Neural cell (in vitro differentiated cells): Measurements from ENCODE around the gene PNPLA1. TPM values are rescaled to one million over a fixed set of nuclear protein-coding genes. Genes with fewer than 3 reads are reported as not detected.

Source experiments
- H2AFZ ChIP-seq: fragments of 200-600, 300-800 bp; sonication (generic), shearing (Covaris generic); 2 replicates; pipeline ENCODE4 v1.6.0; 2014; ENCODE audit warnings: low read depth, mild to moderate bottlenecking, antibody characterized with exemption, low read length, moderate library complexity
- H3F3A ChIP-seq: fragments of 200-600 bp; shearing (Covaris generic); 2 replicates; pipeline ENCODE4 v1.6.1; 2016; ENCODE audit warnings: mild to moderate bottlenecking, moderate library complexity, mixed read lengths, antibody characterized with exemption, low read length; ENCODE audit not compliant: insufficient read depth, poor library complexity, severe bottlenecking
- H3K27ac ChIP-seq: fragments of 200-600, 300-800 bp; sonication (generic), shearing (Covaris generic); 2 replicates; pipeline ENCODE4 v1.5.1; 2014; ENCODE audit warnings: mild to moderate bottlenecking, low read length, moderate library complexity
- H3K27me3 ChIP-seq: fragments of 300-800, 200-600 bp; sonication (generic), shearing (Covaris generic); 2 replicates; pipeline ENCODE4 v1.6.0; 2014; ENCODE audit warnings: mild to moderate bottlenecking, low read depth, low read length, moderate library complexity; ENCODE audit not compliant: insufficient read depth
- H3K36me3 ChIP-seq: fragments of 300-800, 200-600 bp; sonication (generic), shearing (Covaris generic); 2 replicates; pipeline ENCODE4 v1.5.1; 2014; ENCODE audit warnings: mild to moderate bottlenecking, antibody characterized with exemption, low read length, moderate library complexity; ENCODE audit not compliant: insufficient read depth
- H3K4me2 ChIP-seq: fragments of 300-800, 200-600 bp; sonication (generic), shearing (Covaris generic); 2 replicates; pipeline ENCODE4 v1.6.0; 2014; ENCODE audit warnings: mild to moderate bottlenecking, low read length
- H3K4me3 ChIP-seq: fragments of 300-800, 200-600 bp; sonication (generic), shearing (Covaris generic); 2 replicates; pipeline ENCODE4 v1.5.1; 2014; ENCODE audit warnings: mild to moderate bottlenecking, low read length, moderate library complexity
- H3K79me2 ChIP-seq: fragments of 200-600 bp; shearing (Covaris generic); replicated peaks from 2 replicates; pipeline ENCODE4 v1.6.0; 2014; ENCODE audit warnings: mild to moderate bottlenecking, low read length, moderate library complexity; ENCODE audit not compliant: insufficient read depth
- H3K9ac ChIP-seq: fragments of 300-800, 200-600 bp; sonication (generic), shearing (Covaris generic); 2 replicates; pipeline ENCODE4 v1.6.1; 2016; ENCODE audit warnings: mild to moderate bottlenecking, low read length, mixed read lengths
- H3K9me2 ChIP-seq: fragments of 200-600 bp; shearing (Covaris generic); 2 replicates; pipeline ENCODE4 v1.6.1; 2016; ENCODE audit warnings: mild to moderate bottlenecking, low read length, mixed read lengths; ENCODE audit not compliant: insufficient read depth
- H3K9me3 ChIP-seq: fragments of 200-600, 300-800 bp; sonication (generic), shearing (Covaris generic); 2 replicates; pipeline ENCODE4 v1.6.1; 2016; ENCODE audit warnings: mild to moderate bottlenecking, mixed run types, low read length, moderate library complexity, mixed read lengths
- H4K20me1 ChIP-seq: fragments of 200-600 bp; shearing (Covaris generic); 2 replicates; pipeline ENCODE4 v1.6.1; 2016; ENCODE audit warnings: mild to moderate bottlenecking, mixed run types; ENCODE audit not compliant: insufficient read depth
- EP300 ChIP-seq: fragments of 450-650 bp; conservative IDR thresholded peaks from 2 replicates; pipeline ENCODE4 v1.6.1; 2014; ENCODE audit warnings: antibody characterized with exemption, mild to moderate bottlenecking, moderate library complexity; ENCODE audit not compliant: poor library complexity, severe bottlenecking
- EZH2 ChIP-seq: fragments of 200-600, 300-800 bp; shearing (Covaris generic), sonication (generic); IDR thresholded peaks from 2 replicates; pipeline ENCODE4 v1.6.1; 2014; ENCODE audit warnings: antibody characterized with exemption, low read length, borderline replicate concordance, mild to moderate bottlenecking; ENCODE audit not compliant: insufficient read depth, poor library complexity, severe bottlenecking
- MXI1 ChIP-seq: fragments of 450-650 bp; conservative IDR thresholded peaks from 2 replicates; pipeline ENCODE4 v1.6.1; 2014; ENCODE audit warnings: antibody characterized with exemption, mild to moderate bottlenecking; ENCODE audit not compliant: poor library complexity, severe bottlenecking
- POLR2AphosphoS5 ChIP-seq: IDR thresholded peaks from 2 replicates; pipeline ENCODE4 v1.6.1; 2012
- RAD21 ChIP-seq: fragments of 450-650 bp; conservative IDR thresholded peaks from 2 replicates; pipeline ENCODE4 v1.6.1; 2014; ENCODE audit warnings: antibody characterized with exemption, mild to moderate bottlenecking, moderate library complexity
- SMC3 ChIP-seq: fragments of 450-650 bp; conservative IDR thresholded peaks from 2 replicates; pipeline ENCODE4 v1.6.1; 2014; ENCODE audit warnings: antibody characterized with exemption, mild to moderate bottlenecking, moderate library complexity; ENCODE audit not compliant: poor library complexity
- TAF1 ChIP-seq: IDR thresholded peaks from 2 replicates; pipeline ENCODE4 v1.6.1; 2012; ENCODE audit warnings: low read depth
- polyA plus RNA-seq: library from polyadenylated mRNA; depleted of rRNA; stranded (reverse); fragments of >200 nt; gene quantifications from 2 replicates; pipeline ENCODE4 v1.2.3, GENCODE V29; 2014
- TF ChIP-seq, protein P1 (sequence below): fragments of 450-650 bp; IDR thresholded peaks from 2 replicates; pipeline ENCODE4 v1.5.1; 2014; ENCODE audit warnings: antibody characterized with exemption, mild to moderate bottlenecking, moderate library complexity; ENCODE audit not compliant: poor library complexity, severe bottlenecking
- TF ChIP-seq, protein P2 (sequence below): IDR thresholded peaks from 2 replicates; pipeline ENCODE4 v1.6.1; 2012; ENCODE audit warnings: borderline replicate concordance

PNPLA1 gene
- polyA plus RNA-seq, 1 donor from 2014 or later, result not detected

DNA sequence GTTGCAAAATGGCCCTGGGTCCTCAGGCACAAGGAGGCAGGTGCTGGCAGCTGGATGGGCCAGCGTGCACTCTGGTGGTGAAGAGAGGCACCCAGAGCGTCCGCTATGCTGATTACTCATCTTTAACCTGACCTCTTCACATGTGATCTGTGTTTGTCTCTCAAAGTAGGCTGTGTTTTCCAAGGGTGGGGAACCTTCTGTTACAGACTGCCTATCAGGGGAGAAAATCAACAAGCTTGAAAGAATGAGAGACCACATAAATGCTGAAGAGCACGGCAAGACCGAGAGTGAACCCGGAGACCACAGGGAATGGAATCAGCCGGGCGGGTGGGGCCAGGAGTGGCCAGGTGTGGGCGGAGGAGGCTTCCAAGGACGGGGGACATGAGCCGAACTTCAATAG lies 50.6 kb downstream of the PNPLA1 start:
- Histone ChIP-seq H4K20me1 (no peaks in the 10 kb centered on the region), H3K9me3 (no peaks in the 10 kb centered on the region), H3K27me3 (no peaks in the 10 kb centered on the region), H3K4me3 (no peak overlapping the region), H3K36me3 (no peaks in the 10 kb centered on the region), H2AFZ (no peak overlapping the region), H3K4me2 (no peak overlapping the region), H3K9ac (no peak overlapping the region), H3F3A (no peaks in the 10 kb centered on the region), H3K79me2 (no peaks in the 10 kb centered on the region), H3K9me2 (no peaks in the 10 kb centered on the region), H3K27ac (no peak overlapping the region)
- TF ChIP-seq EP300 (no peak), POLR2AphosphoS5 (no peak), RAD21 (no peak), EZH2 (no peak), SMC3 (no peak), TAF1 (no peak)
- TF ChIP-seq, protein P1, sequence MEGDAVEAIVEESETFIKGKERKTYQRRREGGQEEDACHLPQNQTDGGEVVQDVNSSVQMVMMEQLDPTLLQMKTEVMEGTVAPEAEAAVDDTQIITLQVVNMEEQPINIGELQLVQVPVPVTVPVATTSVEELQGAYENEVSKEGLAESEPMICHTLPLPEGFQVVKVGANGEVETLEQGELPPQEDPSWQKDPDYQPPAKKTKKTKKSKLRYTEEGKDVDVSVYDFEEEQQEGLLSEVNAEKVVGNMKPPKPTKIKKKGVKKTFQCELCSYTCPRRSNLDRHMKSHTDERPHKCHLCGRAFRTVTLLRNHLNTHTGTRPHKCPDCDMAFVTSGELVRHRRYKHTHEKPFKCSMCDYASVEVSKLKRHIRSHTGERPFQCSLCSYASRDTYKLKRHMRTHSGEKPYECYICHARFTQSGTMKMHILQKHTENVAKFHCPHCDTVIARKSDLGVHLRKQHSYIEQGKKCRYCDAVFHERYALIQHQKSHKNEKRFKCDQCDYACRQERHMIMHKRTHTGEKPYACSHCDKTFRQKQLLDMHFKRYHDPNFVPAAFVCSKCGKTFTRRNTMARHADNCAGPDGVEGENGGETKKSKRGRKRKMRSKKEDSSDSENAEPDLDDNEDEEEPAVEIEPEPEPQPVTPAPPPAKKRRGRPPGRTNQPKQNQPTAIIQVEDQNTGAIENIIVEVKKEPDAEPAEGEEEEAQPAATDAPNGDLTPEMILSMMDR, result no peak
- TF ChIP-seq, protein P2, sequence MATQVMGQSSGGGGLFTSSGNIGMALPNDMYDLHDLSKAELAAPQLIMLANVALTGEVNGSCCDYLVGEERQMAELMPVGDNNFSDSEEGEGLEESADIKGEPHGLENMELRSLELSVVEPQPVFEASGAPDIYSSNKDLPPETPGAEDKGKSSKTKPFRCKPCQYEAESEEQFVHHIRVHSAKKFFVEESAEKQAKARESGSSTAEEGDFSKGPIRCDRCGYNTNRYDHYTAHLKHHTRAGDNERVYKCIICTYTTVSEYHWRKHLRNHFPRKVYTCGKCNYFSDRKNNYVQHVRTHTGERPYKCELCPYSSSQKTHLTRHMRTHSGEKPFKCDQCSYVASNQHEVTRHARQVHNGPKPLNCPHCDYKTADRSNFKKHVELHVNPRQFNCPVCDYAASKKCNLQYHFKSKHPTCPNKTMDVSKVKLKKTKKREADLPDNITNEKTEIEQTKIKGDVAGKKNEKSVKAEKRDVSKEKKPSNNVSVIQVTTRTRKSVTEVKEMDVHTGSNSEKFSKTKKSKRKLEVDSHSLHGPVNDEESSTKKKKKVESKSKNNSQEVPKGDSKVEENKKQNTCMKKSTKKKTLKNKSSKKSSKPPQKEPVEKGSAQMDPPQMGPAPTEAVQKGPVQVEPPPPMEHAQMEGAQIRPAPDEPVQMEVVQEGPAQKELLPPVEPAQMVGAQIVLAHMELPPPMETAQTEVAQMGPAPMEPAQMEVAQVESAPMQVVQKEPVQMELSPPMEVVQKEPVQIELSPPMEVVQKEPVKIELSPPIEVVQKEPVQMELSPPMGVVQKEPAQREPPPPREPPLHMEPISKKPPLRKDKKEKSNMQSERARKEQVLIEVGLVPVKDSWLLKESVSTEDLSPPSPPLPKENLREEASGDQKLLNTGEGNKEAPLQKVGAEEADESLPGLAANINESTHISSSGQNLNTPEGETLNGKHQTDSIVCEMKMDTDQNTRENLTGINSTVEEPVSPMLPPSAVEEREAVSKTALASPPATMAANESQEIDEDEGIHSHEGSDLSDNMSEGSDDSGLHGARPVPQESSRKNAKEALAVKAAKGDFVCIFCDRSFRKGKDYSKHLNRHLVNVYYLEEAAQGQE, result no peak

DNA sequence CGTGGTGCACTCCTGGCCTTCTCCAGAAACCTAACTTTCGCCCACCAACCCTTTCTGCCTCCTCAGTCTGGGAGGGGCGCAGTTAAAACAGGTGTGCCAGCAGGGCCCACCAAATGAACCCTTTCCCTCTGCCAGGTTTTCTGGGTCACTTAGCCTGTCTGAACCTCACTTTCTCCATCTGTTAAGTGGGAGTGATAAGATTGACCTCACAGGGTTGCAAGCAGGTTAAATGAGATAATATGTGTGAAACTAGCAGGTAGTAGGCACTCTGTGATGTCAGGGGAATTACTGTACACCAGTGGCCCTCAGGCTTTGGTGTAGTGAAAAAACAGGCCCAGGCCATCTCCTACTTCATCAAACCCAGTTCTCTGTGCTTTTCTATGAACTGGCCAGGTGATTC lies 52.7 kb downstream of the PNPLA1 start:
- peak overlapping the region; percentile 45 for H3K27ac ChIP-seq
- TF ChIP-seq RAD21 (no peak), TAF1 (no peak), SMC3 (no peak), MXI1 (no peak), EZH2 (no peak), POLR2AphosphoS5 (no peak), EP300 (no peak)
- TF ChIP-seq, protein P2, result no peak
- TF ChIP-seq, protein P1, result no peak

More for the DNA sequence above, 52.7 kb downstream of the PNPLA1 start:
- Histone ChIP-seq H3F3A (no peaks in the 10 kb centered on the region), H3K79me2 (no peaks in the 10 kb centered on the region), H3K27me3 (no peaks in the 10 kb centered on the region), H2AFZ (no peak overlapping the region), H3K4me3 (no peak overlapping the region), H3K9me2 (no peaks in the 10 kb centered on the region), H3K9ac (peak overlapping the region; percentile 29), H4K20me1 (no peaks in the 10 kb centered on the region), H3K4me2 (no peak overlapping the region), H3K9me3 (no peaks in the 10 kb centered on the region), H3K36me3 (no peaks in the 10 kb centered on the region)
